Adrenal gland (tissue), 5 donors: ENCODE measurements around the gene PRR20B.
"Not testable (repeated sequence)": the region's sequence is repeated elsewhere in the genome, so short reads cannot be mapped to it uniquely, and the experiment has no call there.

Experiments
- CTCF ChIP-seq, 6 experiments: fragments of 450-650 bp in 4 of 6; fragments of 200-600 bp in 2 of 6; sonication (generic) in 1 of 6; IDR thresholded peaks; 1 replicate in 5 of 6; 2 replicates in 1 of 6; pipeline versions ENCODE4 v1.5.1 to v1.8.0; 2016 to 2021; ENCODE audit warnings: antibody characterized with exemption in 6 of 6, mild to moderate bottlenecking in 2 of 6, moderate library complexity in 1 of 6
- POLR2A ChIP-seq, 2 donors: fragments of 450-650 bp; IDR thresholded peaks; one replicate each; pipeline ENCODE4 v1.6.1; 2017; ENCODE audit warnings: antibody characterized with exemption in 2 of 2, mild to moderate bottlenecking in 2 of 2, moderate library complexity in 1 of 2
- donor health status: DM: no; HTN: no; CAD: no.

DNA sequence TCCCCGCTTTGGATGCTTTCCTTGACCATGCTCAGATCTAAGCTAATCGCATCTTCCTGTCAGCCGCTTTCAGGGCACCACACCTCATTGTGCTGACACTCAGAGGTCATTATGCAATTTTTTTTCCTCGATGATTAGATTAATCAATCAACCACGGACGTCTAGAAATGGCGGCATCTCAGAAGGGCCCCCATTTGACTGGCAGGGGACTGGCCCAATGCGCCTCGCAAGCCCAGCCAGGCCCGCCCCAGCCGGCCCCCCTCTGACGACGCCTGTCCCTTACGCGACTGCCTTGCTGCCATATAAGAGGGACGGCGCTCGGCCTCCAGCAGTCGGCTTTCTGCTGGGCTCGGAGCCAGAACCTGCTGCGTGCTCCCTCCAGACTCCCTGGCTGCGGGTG, 13.0 kb downstream of the PRR20B start, which contains the start of gene PRR20D:
- not testable (repeated sequence) for TF ChIP-seq POLR2A, CTCF (IDR thresholded peaks at IDR 0.05)
